Measurements from ENCODE around the gene MTMR11.

GRCh38 chr1:149979972-149980540, 43.4 kb upstream of the MTMR11 start:
- TF ChIP-seq EZH2 (IDR thresholded peaks at IDR 0.05; ENCODE audit: low read length, missing control alignments) (no peak), CTCF (conservative IDR thresholded peaks at IDR 0.05 in 1 of 2, IDR thresholded peaks at IDR 0.05 in 1 of 2; ENCODE audit: low read depth in 1 of 2, low read length in 2 of 2) (no peak)
